Measurements from ENCODE around the gene SLC22A4.

Gene SLC22A4

DNA sequence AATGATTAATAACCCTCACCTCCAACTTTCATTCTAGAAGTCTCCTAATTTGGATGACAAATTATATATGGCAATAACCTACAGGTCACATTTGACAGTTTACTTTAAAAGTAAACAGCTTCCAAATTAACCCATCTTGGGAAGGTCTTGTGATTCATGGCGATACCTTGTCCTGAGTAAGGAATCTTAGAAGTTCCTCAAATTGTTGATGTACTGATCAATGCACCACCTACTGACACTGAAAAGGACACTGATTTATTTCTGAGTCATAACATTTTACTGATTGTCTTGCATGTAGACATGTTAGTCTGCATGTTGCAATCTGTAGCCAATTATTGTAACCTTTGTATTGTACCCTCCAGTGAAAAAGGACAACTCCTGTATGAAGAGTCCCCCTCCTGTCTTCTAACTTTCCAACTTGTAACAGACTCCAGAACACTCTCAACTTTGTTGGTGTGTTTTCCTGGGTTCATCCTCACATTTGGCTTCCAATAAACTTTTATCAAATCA is 59.3 kb downstream of the SLC22A4 start:
- DNase-seq = no peak

GRCh38 chr5:132354381-132355139 is 60.4 kb downstream of the SLC22A4 start:
- DNase-seq = no peak

GRCh38 chr5:132355140-132355765 is 61.1 kb downstream of the SLC22A4 start:
- no peak for DNase-seq

DNA sequence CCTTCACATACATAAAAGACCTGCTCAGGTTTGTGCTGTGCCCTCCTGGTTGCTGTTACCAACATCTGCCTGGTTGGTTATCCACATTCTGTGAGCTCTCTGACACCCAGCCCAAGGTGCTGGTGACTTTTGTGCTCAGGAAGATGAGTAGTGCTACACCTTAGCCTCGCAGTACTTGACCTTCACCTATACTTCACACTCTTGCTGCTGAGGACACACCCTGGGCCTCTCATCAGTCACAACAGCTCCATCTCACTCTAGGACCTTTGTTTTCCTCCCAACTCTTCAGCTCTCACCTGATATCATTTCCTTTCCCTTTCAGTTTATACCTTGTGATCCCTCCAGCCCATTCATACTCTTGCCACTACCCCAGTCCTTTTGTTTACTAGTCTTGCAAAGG is 64.6 kb downstream of the SLC22A4 start:
- DNase-seq = no peak

DNA sequence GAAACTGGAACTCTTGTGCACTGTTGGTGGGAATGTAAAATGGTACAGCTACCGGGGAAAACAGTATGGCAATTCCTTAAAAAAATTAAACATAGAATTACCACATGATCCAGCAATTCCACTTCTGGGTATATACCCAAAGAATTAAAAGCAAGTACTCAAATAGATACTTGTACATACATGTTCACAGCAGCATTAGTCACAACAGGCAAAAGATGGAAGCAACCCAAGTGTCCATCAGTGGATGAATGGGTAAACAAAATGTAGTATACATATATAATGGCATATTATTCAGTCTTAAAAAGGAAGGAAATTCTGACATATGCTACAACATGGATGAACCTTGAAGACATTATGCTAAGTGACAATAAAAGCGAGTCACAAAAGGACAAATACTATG is 67.9 kb downstream of the SLC22A4 start:
- no peak for DNase-seq

DNA sequence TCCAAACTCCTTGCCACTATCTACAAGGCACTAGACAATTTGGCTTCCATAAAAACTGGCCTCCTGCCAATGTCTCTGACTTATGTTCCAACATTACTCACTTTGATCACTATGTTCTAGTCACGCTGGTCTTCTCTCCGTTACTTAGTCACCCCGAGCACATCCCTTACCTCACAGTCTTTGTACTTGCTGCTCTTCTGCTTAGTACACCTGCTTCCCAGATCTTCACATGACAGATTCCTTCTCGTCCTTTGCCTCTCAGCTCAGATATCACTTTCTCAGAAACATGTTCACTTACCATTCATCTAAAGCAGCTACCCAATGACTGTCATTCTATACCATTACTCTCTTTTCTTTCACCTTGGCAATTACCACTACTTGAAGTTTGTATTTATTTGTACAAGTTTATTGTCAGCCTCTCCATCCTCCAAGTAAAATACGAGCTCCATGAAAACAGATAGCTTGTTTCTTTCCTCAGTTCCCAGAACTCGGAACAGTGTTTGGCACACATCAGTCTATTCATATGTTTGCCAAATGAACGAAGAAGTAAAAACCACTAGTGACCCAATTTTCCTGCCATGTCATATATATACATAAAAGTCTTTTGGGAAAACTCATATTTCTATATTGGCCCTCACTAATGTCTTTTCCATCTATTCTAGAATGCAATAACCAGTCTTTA is 69.4 kb downstream of the SLC22A4 start:
- DNase-seq = no peak

- DNase-seq = no peak
Observed at GRCh38 chr5:132364319-132364718, 70.1 kb downstream of the SLC22A4 start.

DNA sequence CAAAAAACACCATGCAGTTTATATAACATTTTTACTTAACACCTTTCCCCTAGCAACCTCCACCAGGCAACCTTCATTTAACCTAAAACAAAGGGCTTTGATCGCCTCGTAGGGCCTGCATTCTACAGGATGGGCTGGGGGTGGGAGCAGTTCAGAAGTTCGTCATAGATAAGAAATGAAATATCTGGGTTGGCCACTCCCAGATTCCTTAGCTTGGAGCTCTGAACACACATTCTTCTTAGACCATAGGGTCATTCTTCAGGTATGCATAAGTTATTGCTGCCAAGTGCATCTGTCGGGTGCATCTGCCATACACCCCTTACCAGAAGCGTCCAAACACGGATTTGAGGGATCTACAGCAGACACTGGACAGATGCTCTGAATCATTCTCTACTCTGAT is 71.0 kb downstream of the SLC22A4 start:
- no peak for DNase-seq

DNA sequence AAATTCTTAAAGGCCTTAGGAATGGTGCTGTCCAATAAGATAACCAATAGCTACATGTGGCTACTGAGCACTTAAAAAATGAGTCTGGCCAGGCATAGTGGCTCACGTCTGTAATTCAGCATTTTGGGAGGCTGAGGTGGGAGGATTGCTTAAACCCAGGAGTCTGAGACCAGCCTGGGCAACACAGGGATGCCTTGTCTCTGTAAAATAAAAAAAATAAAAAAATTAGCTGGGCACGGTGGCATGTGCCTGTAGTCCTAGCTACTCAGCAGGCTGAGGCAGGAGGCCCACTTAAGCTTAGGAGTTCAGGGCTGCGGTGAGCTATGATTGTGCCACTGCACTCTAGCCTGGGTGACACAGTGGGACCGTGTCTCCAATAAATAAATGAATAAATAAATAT is 74.0 kb downstream of the SLC22A4 start:
- DNase-seq = no peak

GRCh38 chr5:132369007-132369473 is 74.8 kb downstream of the SLC22A4 start:
- DNase-seq = no peak

DNA sequence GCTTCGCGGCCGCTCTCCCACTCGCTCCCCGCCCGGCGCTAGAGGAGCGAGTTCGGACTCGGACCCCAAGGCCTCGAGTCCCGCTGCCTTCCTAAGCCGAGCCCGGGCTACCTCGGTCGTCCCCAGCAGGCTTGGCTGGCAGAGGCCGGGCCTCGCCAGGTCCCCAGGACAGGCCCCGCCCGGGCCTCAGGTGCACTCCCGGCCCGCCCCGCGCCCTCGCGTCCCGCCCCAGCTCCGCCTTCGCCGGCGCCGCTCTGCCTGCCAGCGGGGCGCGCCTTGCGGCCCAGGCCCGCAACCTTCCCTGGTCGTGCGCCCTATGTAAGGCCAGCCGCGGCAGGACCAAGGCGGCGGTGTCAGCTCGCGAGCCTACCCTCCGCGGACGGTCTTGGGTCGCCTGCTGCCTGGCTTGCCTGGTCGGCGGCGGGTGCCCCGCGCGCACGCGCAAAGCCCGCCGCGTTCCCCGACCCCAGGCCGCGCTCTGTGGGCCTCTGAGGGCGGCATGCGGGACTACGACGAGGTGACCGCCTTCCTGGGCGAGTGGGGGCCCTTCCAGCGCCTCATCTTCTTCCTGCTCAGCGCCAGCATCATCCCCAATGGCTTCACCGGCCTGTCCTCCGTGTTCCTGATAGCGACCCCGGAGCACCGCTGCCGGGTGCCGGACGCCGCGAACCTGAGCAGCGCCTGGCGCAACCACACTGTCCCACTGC is 75.4 kb downstream of the SLC22A4 start, which contains the start of gene SLC22A5:
Gene SLC22A5 (plus strand): TSS at position 237 of the 707 bp plus-strand sequence. CDS start 263 bp downstream, at position 500.
- DNase-seq = peak; percentile 75 to 79

DNA sequence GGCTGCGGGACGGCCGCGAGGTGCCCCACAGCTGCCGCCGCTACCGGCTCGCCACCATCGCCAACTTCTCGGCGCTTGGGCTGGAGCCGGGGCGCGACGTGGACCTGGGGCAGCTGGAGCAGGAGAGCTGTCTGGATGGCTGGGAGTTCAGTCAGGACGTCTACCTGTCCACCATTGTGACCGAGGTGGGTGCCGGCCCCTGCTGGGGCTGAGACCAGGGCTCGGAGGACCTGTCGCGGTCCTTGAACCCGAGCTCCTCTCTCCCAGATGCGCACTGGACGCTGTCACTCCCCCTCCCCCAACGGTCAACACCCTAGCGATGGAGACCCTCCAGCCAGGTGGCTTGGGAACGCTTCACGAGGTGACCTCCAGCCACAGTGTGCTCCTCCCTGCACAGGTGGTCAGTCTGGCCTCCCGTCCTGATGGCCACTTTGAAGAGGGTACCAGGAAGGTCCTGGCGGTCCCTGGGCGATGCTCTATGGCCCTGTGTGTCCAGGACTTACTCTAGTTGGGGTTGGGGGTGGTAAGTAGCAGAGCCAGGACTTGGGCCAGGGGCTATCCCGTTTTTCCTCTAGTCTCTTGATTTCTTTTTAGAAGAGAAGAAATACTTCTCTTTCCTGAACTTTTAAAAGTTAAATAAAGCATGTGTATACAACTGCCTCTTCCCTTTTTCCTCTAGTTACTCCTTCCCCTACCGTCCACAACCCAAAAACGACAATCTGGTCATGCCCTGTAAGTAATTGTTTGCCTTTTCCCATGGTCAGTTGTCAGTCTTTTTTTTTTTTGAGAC is 76.2 kb downstream of the SLC22A4 start:
- no peak for DNase-seq

GRCh38 chr5:132370971-132371602 is 76.9 kb downstream of the SLC22A4 start:
- DNase-seq = no peak

GRCh38 chr5:132371603-132371994 is 77.4 kb downstream of the SLC22A4 start:
- DNase-seq = no peak

- no peak for DNase-seq
Observed at GRCh38 chr5:132372127-132372526, 77.9 kb downstream of the SLC22A4 start.

DNA sequence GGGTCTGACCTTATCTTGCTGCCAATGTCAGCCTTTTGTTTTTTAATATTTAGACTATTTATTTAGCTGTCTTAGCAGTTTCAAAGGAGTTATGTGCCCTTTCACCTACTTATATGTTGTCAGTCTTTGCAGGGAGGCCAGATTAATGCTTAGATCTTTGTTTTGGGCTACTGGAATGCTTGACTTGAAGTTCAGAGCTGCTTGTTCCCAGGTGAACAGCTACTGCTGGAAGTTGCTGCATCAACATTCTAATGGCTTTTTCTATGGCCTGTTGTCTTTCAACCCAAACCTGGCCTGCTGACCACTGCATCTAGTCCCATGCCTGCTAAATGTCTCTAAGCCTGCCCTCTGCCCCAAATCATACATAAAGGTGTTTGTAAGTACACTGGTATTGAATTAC is 78.3 kb downstream of the SLC22A4 start:
- DNase-seq = no peak

- DNase-seq = no peak
Observed at GRCh38 chr5:132375957-132376356, 81.8 kb downstream of the SLC22A4 start.

DNA sequence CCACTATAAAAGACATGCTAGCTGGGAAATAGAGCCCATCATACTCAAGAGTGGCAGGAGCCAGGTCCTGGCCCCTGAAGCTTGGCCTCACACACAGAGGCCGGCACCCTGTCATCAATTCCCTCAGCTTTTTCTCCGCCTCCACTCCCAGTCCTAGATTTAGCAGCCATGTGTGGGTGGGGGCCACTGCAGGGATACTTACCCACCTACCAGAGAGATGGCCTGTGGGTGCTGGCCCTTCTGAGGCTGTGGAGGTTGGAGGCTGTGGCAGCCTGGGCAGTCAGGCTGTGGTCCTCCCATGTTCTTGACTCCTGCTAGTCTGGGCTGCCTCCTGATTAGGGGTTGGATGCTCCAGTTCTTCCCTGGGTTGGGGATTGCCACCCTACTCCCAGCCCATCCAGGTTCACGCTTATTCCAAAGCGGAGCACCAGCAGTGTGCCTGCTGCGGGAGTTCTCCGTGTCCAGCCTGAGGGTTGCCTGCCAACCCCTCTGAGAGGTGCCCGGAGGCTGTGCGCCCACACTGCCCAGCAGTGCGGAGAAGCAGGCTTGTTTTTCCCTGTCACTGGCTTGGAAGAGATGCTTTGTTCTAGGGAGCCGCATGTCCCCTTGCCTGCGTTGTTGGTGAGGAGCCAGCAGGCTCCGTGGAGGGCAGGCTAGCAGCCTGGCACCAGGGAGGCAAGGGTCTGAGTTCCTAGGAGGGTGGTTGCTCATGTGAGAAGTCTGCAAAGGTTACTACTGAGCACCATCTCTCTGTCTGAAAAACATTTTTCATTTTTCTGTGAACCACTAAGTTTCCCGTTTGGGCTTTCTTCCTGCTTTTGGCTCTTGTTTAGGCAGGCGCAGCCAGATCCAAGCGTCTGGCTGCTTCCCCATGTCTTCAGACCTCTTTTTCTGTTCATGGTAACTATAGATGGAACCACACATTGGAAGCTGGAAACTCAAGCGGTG is 82.8 kb downstream of the SLC22A4 start:
- DNase-seq = no peak

DNA sequence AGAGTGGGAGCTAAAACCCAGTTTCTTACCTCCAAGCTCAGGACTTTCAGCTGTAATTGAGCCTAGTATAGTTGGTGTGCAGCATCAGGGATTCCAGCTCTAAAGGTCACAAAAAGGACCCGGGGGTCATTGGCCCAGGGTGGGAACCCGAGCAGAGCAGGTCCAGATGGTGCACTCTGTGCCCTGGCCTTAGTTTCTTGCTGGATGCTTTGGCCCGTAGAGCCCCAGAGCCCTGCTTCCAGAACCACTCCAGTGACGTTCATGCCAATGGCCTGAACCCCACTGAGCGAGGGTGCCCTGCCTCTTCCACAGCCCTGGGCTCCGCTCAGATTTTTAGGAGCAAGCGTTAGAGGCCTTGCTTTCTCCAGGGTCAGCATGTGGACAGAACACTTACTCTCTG is 83.5 kb downstream of the SLC22A4 start:
- no peak for DNase-seq

GRCh38 chr5:132378580-132378979 is 84.4 kb downstream of the SLC22A4 start:
- no peak for DNase-seq

All from activated CD4-positive, alpha-beta T cell treated with anti-CD3 and anti-CD28 coated beads, Interleukin-2, amount 50 U/mL, for 48 hours (primary cell).